ENCODE measurements around the gene TNPO3. TPM values are rescaled to one million over a fixed set of nuclear protein-coding genes. Genes with fewer than 3 reads are reported as not detected.
"Not testable (repeated sequence)": the region's sequence is repeated elsewhere in the genome, so short reads cannot be mapped to it uniquely, and the experiment has no call there.

Gene TNPO3
- total RNA-seq, 3 donors from 2014 or later (not counting 1 experiment from before 2014, with no cell fraction given), result 33.9 to 41.1 (median 37.9) TPM

- H3K27me3 Mint-ChIP-seq (ENCODE audit: low read depth in 2 of 2), result peaks cover 46 to 68% of the 10 kb centered on the region in 2 donors
- H3K36me3 ChIP-seq (ENCODE audit: control insufficient read depth, insufficient read depth, low read length), result no peaks in the 10 kb centered on the region
- no peak for TF ChIP-seq CTCF (IDR thresholded peaks at IDR 0.05)
- intact Hi-C loops (cut with micrococcal nuclease), result no loop called here
- no peak overlapping the region for H3K4me3 Mint-ChIP-seq
- ATAC-seq (no peak), DNase-seq (no peak)
- H3K4me1 Mint-ChIP-seq, result peaks cover 5 to 6% of the 10 kb centered on the region in 2 donors
- H3K27me3 ChIP-seq (ENCODE audit: control insufficient read depth, insufficient read depth, low read length), result peaks cover 21% of the 10 kb centered on the region
- H3K36me3 Mint-ChIP-seq, result no peaks in the 10 kb centered on the region
- peaks cover 15% of the 10 kb centered on the region for H3K4me1 ChIP-seq (ENCODE audit: control insufficient read depth, insufficient read depth, low read length)
- H3K27ac ChIP-seq (ENCODE audit: low read length), result no peak overlapping the region
- H3K4me3 ChIP-seq (ENCODE audit: low read length), result no peak overlapping the region
- H3K9me3 Mint-ChIP-seq, result no peaks in the 10 kb centered on the region
- H3K27ac Mint-ChIP-seq, result no peak overlapping the region
- no peaks in the 10 kb centered on the region for H3K9me3 ChIP-seq (ENCODE audit: control insufficient read depth, insufficient read depth, low read length)
- 77% methylated on average over 10 of the region's 10 CpGs for WGBS (ENCODE audit: insufficient coverage)
Observed at GRCh38 chr7:128913870-128914565, 140.9 kb downstream of the TNPO3 start.

- H3K27ac Mint-ChIP-seq; H3K4me3 Mint-ChIP-seq; DNase-seq; intact Hi-C loops (cut with micrococcal nuclease); H3K27ac ChIP-seq (ENCODE audit: low read length); ATAC-seq; H3K4me1 Mint-ChIP-seq; H3K36me3 ChIP-seq (ENCODE audit: control insufficient read depth, insufficient read depth, low read length); H3K9me3 Mint-ChIP-seq; H3K4me3 ChIP-seq (ENCODE audit: low read length); H3K36me3 Mint-ChIP-seq; H3K9me3 ChIP-seq (ENCODE audit: control insufficient read depth, insufficient read depth, low read length): not testable (repeated sequence)
- peaks cover 15% of the 10 kb centered on the region for H3K4me1 ChIP-seq (ENCODE audit: control insufficient read depth, insufficient read depth, low read length)
- WGBS (ENCODE audit: insufficient coverage), result 90% methylated on average over 3 of the region's 20 CpGs
- peaks cover 21% of the 10 kb centered on the region for H3K27me3 ChIP-seq (ENCODE audit: control insufficient read depth, insufficient read depth, low read length)
- H3K27me3 Mint-ChIP-seq (ENCODE audit: low read depth in 2 of 2), result peaks cover 43 to 62% of the 10 kb centered on the region in 2 donors
Observed at GRCh38 chr7:128912709-128913495, 142.0 kb downstream of the TNPO3 start.

GRCh38 chr7:128912281-128912680 is 142.6 kb downstream of the TNPO3 start:
- Mint-ChIP-seq H3K4me3 (no peak overlapping the region), H3K27ac (no peak overlapping the region), H3K27me3 (ENCODE audit: low read depth in 2 of 2) (peaks cover 44 to 63% of the 10 kb centered on the region in 2 donors), H3K4me1 (peaks cover 5 to 6% of the 10 kb centered on the region in 2 donors), H3K36me3 (no peaks in the 10 kb centered on the region), H3K9me3 (no peaks in the 10 kb centered on the region)
- ATAC-seq, result no peak
- peaks cover 15% of the 10 kb centered on the region for H3K4me1 ChIP-seq (ENCODE audit: control insufficient read depth, insufficient read depth, low read length)
- intact Hi-C loops (cut with micrococcal nuclease), result no loop called here
- no peak for TF ChIP-seq CTCF (IDR thresholded peaks at IDR 0.05)
- 87% methylated on average over 3 of the region's 3 CpGs for WGBS (ENCODE audit: insufficient coverage)
- H3K36me3 ChIP-seq (ENCODE audit: control insufficient read depth, insufficient read depth, low read length), result no peaks in the 10 kb centered on the region
- no peaks in the 10 kb centered on the region for H3K9me3 ChIP-seq (ENCODE audit: control insufficient read depth, insufficient read depth, low read length)
- H3K27me3 ChIP-seq (ENCODE audit: control insufficient read depth, insufficient read depth, low read length), result peaks cover 21% of the 10 kb centered on the region
- no peak overlapping the region for H3K4me3 ChIP-seq (ENCODE audit: low read length)
- DNase-seq, result no peak
- H3K27ac ChIP-seq (ENCODE audit: low read length), result no peak overlapping the region

GRCh38 chr7:128911423-128912031 is 143.4 kb downstream of the TNPO3 start:
- 76% methylated on average over 8 of the region's 8 CpGs for WGBS (ENCODE audit: insufficient coverage)
- Mint-ChIP-seq H3K9me3 (no peaks in the 10 kb centered on the region), H3K4me3 (no peak overlapping the region), H3K27ac (no peak overlapping the region), H3K27me3 (ENCODE audit: low read depth in 2 of 2) (peaks cover 37 to 56% of the 10 kb centered on the region in 2 donors), H3K36me3 (no peaks in the 10 kb centered on the region), H3K4me1 (peaks cover 5 to 6% of the 10 kb centered on the region in 2 donors)
- DNase-seq (no peak), ATAC-seq (no peak)
- Histone ChIP-seq H3K36me3 (ENCODE audit: control insufficient read depth, insufficient read depth, low read length) (no peaks in the 10 kb centered on the region), H3K9me3 (ENCODE audit: control insufficient read depth, insufficient read depth, low read length) (no peaks in the 10 kb centered on the region), H3K4me1 (ENCODE audit: control insufficient read depth, insufficient read depth, low read length) (peaks cover 15% of the 10 kb centered on the region), H3K27ac (ENCODE audit: low read length) (no peak overlapping the region), H3K4me3 (ENCODE audit: low read length) (no peak overlapping the region), H3K27me3 (ENCODE audit: control insufficient read depth, insufficient read depth, low read length) (peaks cover 21% of the 10 kb centered on the region)
- no peak for TF ChIP-seq CTCF (IDR thresholded peaks at IDR 0.05)
- intact Hi-C loops (cut with micrococcal nuclease), result no loop called here

All from natural killer cell (primary cell).